ENCODE data around the gene KMT2A.
"Not testable (repeated sequence)": the region's sequence is repeated elsewhere in the genome, so short reads cannot be mapped to it uniquely, and the experiment has no call there.

KMT2A gene

GRCh38 chr11:118536726-118537125, 100.4 kb downstream of the KMT2A start:
- no peak for DNase-seq

- DNase-seq, result no peak
Measured at GRCh38 chr11:118537409-118537980, 101.2 kb downstream of the KMT2A start.

- no peak for DNase-seq
Measured at GRCh38 chr11:118544010-118544646, 107.8 kb downstream of the KMT2A start.

- DNase-seq, result no peak
Measured at GRCh38 chr11:118544647-118545010, 108.3 kb downstream of the KMT2A start.

GRCh38 chr11:118545533-118545932, 109.2 kb downstream of the KMT2A start:
- no peak for DNase-seq

- DNase-seq, result no peak
Measured at GRCh38 chr11:118547132-118547531, 110.8 kb downstream of the KMT2A start.

- no peak for DNase-seq
Measured at GRCh38 chr11:118552341-118552740, 116.0 kb downstream of the KMT2A start.

- DNase-seq, result no peak
Measured at GRCh38 chr11:118560806-118561205, 124.5 kb downstream of the KMT2A start.

- no peak for DNase-seq
Measured at GRCh38 chr11:118565051-118565450, 128.8 kb downstream of the KMT2A start.

- no peak for DNase-seq
Measured at GRCh38 chr11:118569670-118570069, 133.4 kb downstream of the KMT2A start.

- DNase-seq, result no peak
Measured at GRCh38 chr11:118570787-118571186, 134.5 kb downstream of the KMT2A start.

- not testable (repeated sequence) for DNase-seq
Measured at GRCh38 chr11:118571701-118572060, 135.4 kb downstream of the KMT2A start.

GRCh38 chr11:118572061-118572980, 136.0 kb downstream of the KMT2A start, which contains the start of gene ARCN1:
TSS of gene ARCN1 (plus strand) at chr11:118572409. CDS start at chr11:118572548, 139 bp downstream.
- DNase-seq, result peak; percentile 63 to 72

- DNase-seq, result peak in 1 of 2 experiments; percentile 9
Measured at GRCh38 chr11:118572981-118573550, 136.8 kb downstream of the KMT2A start.

GRCh38 chr11:118574636-118575035, 138.3 kb downstream of the KMT2A start:
- DNase-seq, result no peak
